DOHH2 (cell line): Measurements from ENCODE around the gene PPP1R1B.

Experiments used
- CTCF ChIP-seq: fragments of 200-600 bp; sonication (generic); IDR thresholded peaks from one replicate; pipeline ENCODE4 v1.5.1; 2014; ENCODE audit warnings: antibody characterized with exemption, mild to moderate bottlenecking, low read depth, low read length; ENCODE audit not compliant: poor library complexity, severe bottlenecking
- EZH2phosphoT487 ChIP-seq: fragments of 200-600 bp; sonication (generic); IDR thresholded peaks from 2 replicates; pipeline ENCODE4 v1.6.1; 2017; ENCODE audit warnings: borderline replicate concordance, mild to moderate bottlenecking, antibody characterized with exemption, low read length, moderate library complexity, mixed read lengths

GRCh38 chr17:39653316-39653661 lies 26.5 kb downstream of the PPP1R1B start:
- TF ChIP-seq CTCF (no peak), EZH2phosphoT487 (no peak)
